ENCODE measurements around the gene PSMB7. TPM values are rescaled to one million over a fixed set of nuclear protein-coding genes. Genes with fewer than 3 reads are reported as not detected.
A peak's percentile ranks its signal among the peaks of the same experiment; 100 is the strongest.

Gene PSMB7
- total RNA-seq, 3 donors from 2014 or later (not counting 1 experiment from before 2014, with no cell fraction given): 75.6 to 75.9 (median 75.8) TPM

DNA sequence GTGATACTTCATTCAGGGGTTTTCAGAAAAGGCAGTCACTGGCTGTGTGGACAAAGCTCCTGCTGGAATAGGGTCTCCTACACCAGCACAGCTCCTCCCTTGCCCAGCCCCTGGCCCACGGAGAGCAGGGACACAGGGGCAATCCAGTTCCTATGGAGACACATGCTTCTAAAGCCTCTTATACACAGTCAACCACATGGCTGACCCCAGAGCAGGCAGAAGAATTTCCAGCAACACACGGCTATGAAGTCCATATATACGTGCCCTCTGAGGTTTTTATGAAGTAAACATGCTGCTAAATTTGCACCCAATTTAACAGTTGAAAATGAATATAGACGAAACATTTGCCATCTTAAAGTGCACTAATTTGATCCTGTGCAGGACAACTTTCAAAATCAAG lies 19.4 kb downstream of the PSMB7 start:
- TF ChIP-seq, protein P1, sequence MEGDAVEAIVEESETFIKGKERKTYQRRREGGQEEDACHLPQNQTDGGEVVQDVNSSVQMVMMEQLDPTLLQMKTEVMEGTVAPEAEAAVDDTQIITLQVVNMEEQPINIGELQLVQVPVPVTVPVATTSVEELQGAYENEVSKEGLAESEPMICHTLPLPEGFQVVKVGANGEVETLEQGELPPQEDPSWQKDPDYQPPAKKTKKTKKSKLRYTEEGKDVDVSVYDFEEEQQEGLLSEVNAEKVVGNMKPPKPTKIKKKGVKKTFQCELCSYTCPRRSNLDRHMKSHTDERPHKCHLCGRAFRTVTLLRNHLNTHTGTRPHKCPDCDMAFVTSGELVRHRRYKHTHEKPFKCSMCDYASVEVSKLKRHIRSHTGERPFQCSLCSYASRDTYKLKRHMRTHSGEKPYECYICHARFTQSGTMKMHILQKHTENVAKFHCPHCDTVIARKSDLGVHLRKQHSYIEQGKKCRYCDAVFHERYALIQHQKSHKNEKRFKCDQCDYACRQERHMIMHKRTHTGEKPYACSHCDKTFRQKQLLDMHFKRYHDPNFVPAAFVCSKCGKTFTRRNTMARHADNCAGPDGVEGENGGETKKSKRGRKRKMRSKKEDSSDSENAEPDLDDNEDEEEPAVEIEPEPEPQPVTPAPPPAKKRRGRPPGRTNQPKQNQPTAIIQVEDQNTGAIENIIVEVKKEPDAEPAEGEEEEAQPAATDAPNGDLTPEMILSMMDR (IDR thresholded peaks at IDR 0.05): no peak
- H3K4me3 Mint-ChIP-seq: no peak overlapping the region
- no peak overlapping the region for H3K4me3 ChIP-seq (ENCODE audit: low read length)
- H3K27ac ChIP-seq (ENCODE audit: low read length): no peak overlapping the region
- no peaks in the 10 kb centered on the region for H3K27me3 ChIP-seq (ENCODE audit: control insufficient read depth, insufficient read depth, low read length)
- no peaks in the 10 kb centered on the region for H3K9me3 ChIP-seq (ENCODE audit: control insufficient read depth, insufficient read depth, low read length)
- 94% methylated on average over 4 of the region's 4 CpGs for WGBS (ENCODE audit: insufficient coverage)
- peaks cover 36 to 63% of the 10 kb centered on the region in 2 donors for H3K4me1 Mint-ChIP-seq
- no peak overlapping the region for H3K27ac Mint-ChIP-seq
- peaks cover 26% of the 10 kb centered on the region for H3K36me3 ChIP-seq (ENCODE audit: control insufficient read depth, insufficient read depth, low read length)
- intact Hi-C loops (cut with micrococcal nuclease): loop anchor here (2.0 kb wide), 1 partner anchor 269 kb away; no protein-coding TSS in a partner anchor
- H3K36me3 Mint-ChIP-seq: no peaks in the 10 kb centered on the region
- DNase-seq: no peak
- no peaks in the 10 kb centered on the region for H3K9me3 Mint-ChIP-seq
- ATAC-seq: no peak
- H3K4me1 ChIP-seq (ENCODE audit: control insufficient read depth, insufficient read depth, low read length): no peaks in the 10 kb centered on the region
- H3K27me3 Mint-ChIP-seq (ENCODE audit: low read depth in 2 of 2): no peaks in the 10 kb centered on the region

DNA sequence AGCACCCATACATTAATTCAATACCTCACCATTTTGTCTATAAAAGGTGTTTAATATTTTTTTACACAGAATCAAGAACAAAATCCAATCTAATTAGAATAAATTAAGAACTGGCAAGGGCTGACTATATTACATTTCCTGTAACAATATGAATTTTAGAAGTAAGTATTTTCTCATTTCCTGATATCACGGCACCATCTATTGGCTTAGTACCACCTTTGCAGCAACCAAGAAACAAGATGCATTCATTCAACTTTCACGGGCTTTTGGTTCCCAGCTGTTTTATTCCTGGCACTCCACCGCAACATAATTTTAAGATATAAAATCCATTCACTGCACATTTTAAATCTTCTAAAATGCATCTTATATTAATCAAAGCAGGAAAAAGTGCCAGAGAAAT lies 20.6 kb downstream of the PSMB7 start:
- TF ChIP-seq, protein P1 (IDR thresholded peaks at IDR 0.05): no peak
- Histone ChIP-seq H3K27ac (ENCODE audit: low read length) (no peak overlapping the region), H3K4me1 (ENCODE audit: control insufficient read depth, insufficient read depth, low read length) (no peaks in the 10 kb centered on the region), H3K27me3 (ENCODE audit: control insufficient read depth, insufficient read depth, low read length) (no peaks in the 10 kb centered on the region), H3K36me3 (ENCODE audit: control insufficient read depth, insufficient read depth, low read length) (peaks cover 16% of the 10 kb centered on the region), H3K4me3 (ENCODE audit: low read length) (no peak overlapping the region), H3K9me3 (ENCODE audit: control insufficient read depth, insufficient read depth, low read length) (no peaks in the 10 kb centered on the region)
- Mint-ChIP-seq H3K9me3 (no peaks in the 10 kb centered on the region), H3K27me3 (ENCODE audit: low read depth in 2 of 2) (no peaks in the 10 kb centered on the region), H3K4me1 (peaks cover 38 to 61% of the 10 kb centered on the region in 2 donors), H3K36me3 (no peaks in the 10 kb centered on the region), H3K4me3 (no peak overlapping the region), H3K27ac (peak overlapping the region; percentile 14 to 77)
- DNase-seq (peak in 1 of 2 donors; percentile 20), ATAC-seq (no peak)
- intact Hi-C loops (cut with micrococcal nuclease): loop anchor here (2.0 kb wide), 1 partner anchor 268 kb away; no protein-coding TSS in a partner anchor
- 78% methylated on average over 3 of the region's 3 CpGs for WGBS (ENCODE audit: insufficient coverage)

DNA sequence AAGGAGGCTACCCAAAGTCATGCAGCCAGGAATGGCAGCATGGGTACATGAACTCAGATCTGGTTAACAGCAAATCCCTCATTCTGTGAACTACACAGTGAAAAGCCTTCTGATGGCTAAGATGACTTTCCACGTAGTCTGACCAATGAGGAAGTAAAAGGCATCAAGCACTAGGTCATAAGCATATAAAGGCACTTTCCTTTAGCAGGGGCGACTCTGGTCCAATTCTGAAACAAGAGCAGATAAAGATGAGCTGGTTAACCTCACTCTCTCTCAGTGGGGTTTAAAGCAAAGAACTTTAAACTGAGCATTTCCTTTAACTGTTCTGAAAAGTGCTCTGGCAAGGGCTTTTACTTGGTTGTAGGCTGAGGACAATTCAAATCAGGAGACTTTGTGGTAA lies 21.1 kb downstream of the PSMB7 start:
- H3K4me3 Mint-ChIP-seq: no peak overlapping the region
- peak overlapping the region; percentile 14 to 77 for H3K27ac Mint-ChIP-seq
- intact Hi-C loops (cut with micrococcal nuclease): loop anchor here (2.0 kb wide), 1 partner anchor 267 kb away; no protein-coding TSS in a partner anchor
- H3K27me3 Mint-ChIP-seq (ENCODE audit: low read depth in 2 of 2): no peaks in the 10 kb centered on the region
- TF ChIP-seq, protein P1 (IDR thresholded peaks at IDR 0.05): no peak
- DNase-seq (no peak), ATAC-seq (no peak)
- Histone ChIP-seq H3K4me1 (ENCODE audit: control insufficient read depth, insufficient read depth, low read length) (no peaks in the 10 kb centered on the region), H3K27me3 (ENCODE audit: control insufficient read depth, insufficient read depth, low read length) (no peaks in the 10 kb centered on the region), H3K27ac (ENCODE audit: low read length) (no peak overlapping the region), H3K36me3 (ENCODE audit: control insufficient read depth, insufficient read depth, low read length) (peaks cover 16% of the 10 kb centered on the region), H3K9me3 (ENCODE audit: control insufficient read depth, insufficient read depth, low read length) (no peaks in the 10 kb centered on the region), H3K4me3 (ENCODE audit: low read length) (no peak overlapping the region)
- H3K9me3 Mint-ChIP-seq: no peaks in the 10 kb centered on the region
- H3K4me1 Mint-ChIP-seq: peaks cover 40 to 61% of the 10 kb centered on the region in 2 donors
- WGBS (ENCODE audit: insufficient coverage): 60% methylated on average over 2 of the region's 2 CpGs
- no peaks in the 10 kb centered on the region for H3K36me3 Mint-ChIP-seq

DNA sequence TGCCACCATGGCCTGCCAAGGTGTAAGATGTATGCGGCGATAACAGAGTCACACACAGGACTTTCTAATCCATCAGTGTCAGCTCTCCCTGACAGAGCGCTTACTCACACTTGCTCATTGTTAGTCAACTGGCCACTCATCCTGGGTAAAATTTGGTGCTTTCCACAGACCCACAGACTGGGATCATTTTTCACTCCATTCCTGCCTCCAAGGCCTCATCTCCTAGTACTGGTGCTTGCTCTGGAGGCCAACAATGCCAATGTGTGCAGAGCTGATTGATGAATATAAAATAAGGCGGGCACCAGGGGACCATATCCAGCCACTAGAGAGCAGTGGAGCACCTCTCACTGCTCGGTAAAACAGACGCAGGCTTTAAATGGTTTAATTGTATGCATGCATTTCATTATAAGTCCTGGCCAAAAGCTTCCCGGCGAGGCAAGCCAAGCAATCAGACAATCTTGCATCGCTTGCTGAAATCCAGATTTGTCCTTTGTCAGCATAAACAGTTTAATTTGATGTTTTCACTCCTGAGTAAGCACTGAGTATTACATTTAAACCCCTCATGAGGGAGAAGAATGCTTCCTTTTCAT lies 22.3 kb downstream of the PSMB7 start:
- Histone ChIP-seq H3K36me3 (ENCODE audit: control insufficient read depth, insufficient read depth, low read length) (peaks cover 16% of the 10 kb centered on the region), H3K27me3 (ENCODE audit: control insufficient read depth, insufficient read depth, low read length) (no peaks in the 10 kb centered on the region), H3K27ac (ENCODE audit: low read length) (no peak overlapping the region), H3K4me3 (ENCODE audit: low read length) (no peak overlapping the region), H3K9me3 (ENCODE audit: control insufficient read depth, insufficient read depth, low read length) (no peaks in the 10 kb centered on the region), H3K4me1 (ENCODE audit: control insufficient read depth, insufficient read depth, low read length) (no peaks in the 10 kb centered on the region)
- intact Hi-C loops (cut with micrococcal nuclease): no loop called here
- Mint-ChIP-seq H3K36me3 (no peaks in the 10 kb centered on the region), H3K27ac (no peak overlapping the region), H3K27me3 (ENCODE audit: low read depth in 2 of 2) (no peaks in the 10 kb centered on the region), H3K4me1 (peaks cover 48 to 65% of the 10 kb centered on the region in 2 donors), H3K4me3 (no peak overlapping the region), H3K9me3 (no peaks in the 10 kb centered on the region)
- WGBS (ENCODE audit: insufficient coverage): 94% methylated on average over 9 of the region's 9 CpGs
- TF ChIP-seq, protein P1 (IDR thresholded peaks at IDR 0.05): no peak
- no peak for ATAC-seq
- no peak for DNase-seq

All from natural killer cell (primary cell).